ENCODE data around the gene CCNT1. TPM values are rescaled to one million over a fixed set of nuclear protein-coding genes. Genes with fewer than 3 reads are reported as not detected.

CCNT1 gene
- total and polyA plus RNA-seq, 10 of the 15 experiments (the other 5 are each of a cell fraction or from before 2014, with no cell fraction given): 6.3 to 37.3 (median 20.0) TPM

DNA sequence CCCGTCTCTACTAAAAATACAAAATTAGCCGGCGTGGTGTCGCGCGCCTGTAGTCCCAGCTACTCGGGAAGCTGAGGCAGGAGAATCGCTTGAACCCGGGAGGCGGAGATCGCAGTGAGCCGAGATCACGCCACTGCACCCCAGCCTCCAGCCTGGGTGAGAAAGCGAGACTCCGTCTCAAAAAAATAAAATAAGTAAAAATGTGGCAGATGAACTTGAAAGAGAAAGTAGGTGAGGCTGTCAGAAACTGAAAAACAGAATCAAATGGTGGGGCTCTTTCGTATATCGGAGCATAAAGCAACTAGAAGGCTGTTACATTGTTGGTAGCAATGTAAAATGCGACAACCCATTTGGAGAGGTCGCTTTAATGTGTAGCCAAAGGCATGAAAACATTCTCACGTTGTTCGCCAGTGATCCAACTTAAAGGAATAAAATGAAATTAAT, 767 bp upstream of the CCNT1 start (continued):
- TF ChIP-seq NKRF (conservative IDR thresholded peaks at IDR 0.05) (peak; percentile 82), IKZF2 (IDR thresholded peaks at IDR 0.05) (0 out of 4 replicates have a peak, but pooled peaks of 1 of the 2 experiments have one; percentile 8), PML (IDR thresholded peaks at IDR 0.05; ENCODE audit: low read length) (no peak), NR2C1 (IDR thresholded peaks at IDR 0.05) (no peak), TCF3 (IDR thresholded peaks at IDR 0.05; ENCODE audit: borderline replicate concordance, insufficient read depth, low read depth, low read length) (no peak), POU2F2 (IDR thresholded peaks at IDR 0.05; ENCODE audit: borderline replicate concordance, low read depth, low read length) (no peak), ZNF274 (IDR thresholded peaks at IDR 0.05; ENCODE audit: insufficient read depth, insufficient read length) (no peak), PAX8 (IDR thresholded peaks at IDR 0.05) (no peak), FOXK2 (IDR thresholded peaks at IDR 0.05) (no peak), YY1 (IDR thresholded peaks at IDR 0.05; ENCODE audit: low read depth, low read length) (no peak), RAD21 (IDR thresholded peaks at IDR 0.05; ENCODE audit: insufficient read depth, low read depth, low read length) (no peak), BCLAF1 (IDR thresholded peaks at IDR 0.05) (no peak), RFX5 (IDR thresholded peaks at IDR 0.05; ENCODE audit: low read depth, low read length) (no peak), CHD2 (IDR thresholded peaks at IDR 0.05; ENCODE audit: borderline replicate concordance, low read depth, low read length) (no peak), EGR1 (IDR thresholded peaks at IDR 0.05; ENCODE audit: borderline replicate concordance in 1 of 2, low read depth in 2 of 2, low read length in 2 of 2) (no peak), MXI1 (IDR thresholded peaks at IDR 0.05; ENCODE audit: low read depth, low read length) (no peak), SUPT20H (IDR thresholded peaks at IDR 0.05; ENCODE audit: borderline replicate concordance, control insufficient read depth, low read depth, low read length) (no peak), LARP7 (IDR thresholded peaks at IDR 0.05) (0 out of 2 replicates have a peak, but pooled peaks have one; percentile 23), ASH2L (IDR thresholded peaks at IDR 0.05; ENCODE audit: borderline replicate concordance, low read depth) (no peak), SP1 (IDR thresholded peaks at IDR 0.05; ENCODE audit: low read depth, low read length) (no peak), NFYB (IDR thresholded peaks at IDR 0.05; ENCODE audit: insufficient read depth, low read depth, low read length) (no peak)
- TF ChIP-seq, protein P1, sequence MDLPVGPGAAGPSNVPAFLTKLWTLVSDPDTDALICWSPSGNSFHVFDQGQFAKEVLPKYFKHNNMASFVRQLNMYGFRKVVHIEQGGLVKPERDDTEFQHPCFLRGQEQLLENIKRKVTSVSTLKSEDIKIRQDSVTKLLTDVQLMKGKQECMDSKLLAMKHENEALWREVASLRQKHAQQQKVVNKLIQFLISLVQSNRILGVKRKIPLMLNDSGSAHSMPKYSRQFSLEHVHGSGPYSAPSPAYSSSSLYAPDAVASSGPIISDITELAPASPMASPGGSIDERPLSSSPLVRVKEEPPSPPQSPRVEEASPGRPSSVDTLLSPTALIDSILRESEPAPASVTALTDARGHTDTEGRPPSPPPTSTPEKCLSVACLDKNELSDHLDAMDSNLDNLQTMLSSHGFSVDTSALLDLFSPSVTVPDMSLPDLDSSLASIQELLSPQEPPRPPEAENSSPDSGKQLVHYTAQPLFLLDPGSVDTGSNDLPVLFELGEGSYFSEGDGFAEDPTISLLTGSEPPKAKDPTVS (IDR thresholded peaks at IDR 0.05; ENCODE audit: low read depth, low read length): no peak
- TF ChIP-seq, protein P2, sequence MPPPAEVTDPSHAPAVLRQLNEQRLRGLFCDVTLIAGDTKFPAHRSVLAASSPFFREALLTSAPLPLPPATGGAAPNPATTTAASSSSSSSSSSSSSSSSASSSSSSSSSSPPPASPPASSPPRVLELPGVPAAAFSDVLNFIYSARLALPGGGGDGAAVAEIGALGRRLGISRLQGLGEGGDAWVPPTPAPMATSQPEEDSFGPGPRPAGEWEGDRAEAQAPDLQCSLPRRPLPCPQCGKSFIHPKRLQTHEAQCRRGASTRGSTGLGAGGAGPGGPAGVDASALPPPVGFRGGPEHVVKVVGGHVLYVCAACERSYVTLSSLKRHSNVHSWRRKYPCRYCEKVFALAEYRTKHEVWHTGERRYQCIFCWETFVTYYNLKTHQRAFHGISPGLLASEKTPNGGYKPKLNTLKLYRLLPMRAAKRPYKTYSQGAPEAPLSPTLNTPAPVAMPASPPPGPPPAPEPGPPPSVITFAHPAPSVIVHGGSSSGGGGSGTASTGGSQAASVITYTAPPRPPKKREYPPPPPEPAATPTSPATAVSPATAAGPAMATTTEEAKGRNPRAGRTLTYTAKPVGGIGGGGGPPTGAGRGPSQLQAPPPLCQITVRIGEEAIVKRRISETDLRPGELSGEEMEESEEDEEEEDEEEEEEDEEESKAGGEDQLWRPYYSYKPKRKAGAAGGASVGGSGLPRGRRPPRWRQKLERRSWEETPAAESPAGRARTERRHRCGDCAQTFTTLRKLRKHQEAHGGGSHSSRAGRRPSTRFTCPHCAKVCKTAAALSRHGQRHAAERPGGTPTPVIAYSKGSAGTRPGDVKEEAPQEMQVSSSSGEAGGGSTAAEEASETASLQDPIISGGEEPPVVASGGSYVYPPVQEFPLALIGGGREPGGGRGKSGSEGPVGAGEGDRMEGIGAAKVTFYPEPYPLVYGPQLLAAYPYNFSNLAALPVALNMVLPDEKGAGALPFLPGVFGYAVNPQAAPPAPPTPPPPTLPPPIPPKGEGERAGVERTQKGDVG (CRISPR knock-in tag; IDR thresholded peaks at IDR 0.05): no peak
